Smooth muscle cell (in vitro differentiated cells): ENCODE measurements around the gene DNAJB13. TPM values are rescaled to one million over a fixed set of nuclear protein-coding genes. Genes with fewer than 3 reads are reported as not detected.
"Not testable (repeated sequence)": the region's sequence is repeated elsewhere in the genome, so short reads cannot be mapped to it uniquely, and the experiment has no call there.

Source experiments
- DNase-seq: peaks from one replicate; lab custom pipeline; 2025; ENCODE audit not compliant: unreplicated experiment; lab: John Stamatoyannopoulos, UW
- H2AFZ ChIP-seq: fragments of 200-600 bp; sonication (generic); 2 replicates; pipeline ENCODE4 v1.6.0; 2016; ENCODE audit warnings: antibody characterized with exemption, low read depth, mild to moderate bottlenecking
- H3F3A ChIP-seq: fragments of 200-600 bp; sonication (generic); 2 replicates; pipeline ENCODE4 v1.6.0; 2017; ENCODE audit warnings: antibody characterized with exemption, low read depth
- H3K27ac ChIP-seq: fragments of 200-600 bp; sonication (generic); 2 replicates; pipeline ENCODE4 v1.5.1; 2016; ENCODE audit warnings: low read depth, mild to moderate bottlenecking
- H3K27me3 ChIP-seq: fragments of 200-600 bp; sonication (generic); 2 replicates; pipeline ENCODE4 v1.6.1; 2016; ENCODE audit warnings: low read depth, mild to moderate bottlenecking
- H3K36me3 ChIP-seq: fragments of 200-600 bp; sonication (generic); 2 replicates; pipeline ENCODE4 v1.5.1; 2016; ENCODE audit warnings: low read depth
- H3K4me1 ChIP-seq: fragments of 200-600 bp; sonication (generic); 2 replicates; pipeline ENCODE4 v1.5.1; 2016; ENCODE audit warnings: low read depth
- H3K4me2 ChIP-seq: fragments of 200-600 bp; sonication (generic); 2 replicates; pipeline ENCODE4 v1.6.0; 2016; ENCODE audit warnings: mild to moderate bottlenecking
- H3K4me3 ChIP-seq: fragments of 200-600 bp; sonication (generic); 2 replicates; pipeline ENCODE4 v1.5.1; 2016; ENCODE audit warnings: mild to moderate bottlenecking
- H3K79me2 ChIP-seq: fragments of 200-600 bp; sonication (generic); 2 replicates; pipeline ENCODE4 v1.6.0; 2016; ENCODE audit warnings: low read depth, mild to moderate bottlenecking
- H3K9ac ChIP-seq: fragments of 200-600 bp; sonication (generic); 2 replicates; pipeline ENCODE4 v1.6.0; 2016; ENCODE audit warnings: low read depth
- H3K9me3 ChIP-seq: fragments of 200-600 bp; sonication (generic); replicated peaks from 2 replicates; pipeline ENCODE4 v1.5.1; 2016; ENCODE audit warnings: low read depth
- H4K20me1 ChIP-seq: fragments of 200-600 bp; sonication (generic); 2 replicates; pipeline ENCODE4 v1.6.0; 2016; ENCODE audit warnings: low read depth
- CTCF ChIP-seq: fragments of 200-600 bp; sonication (generic); IDR thresholded peaks from 2 replicates; pipeline ENCODE4 v1.5.1; 2017; ENCODE audit warnings: borderline replicate concordance, mild to moderate bottlenecking, antibody characterized with exemption; ENCODE audit not compliant: insufficient read depth, poor library complexity, severe bottlenecking
- WGBS: methylation state at CpG from one replicate; pipeline ENCODE4 v1.1.7; 2016; ENCODE audit warnings: low lambda C conversion rate; 5-methylcytosine and 5-hydroxymethylcytosine counted together
- polyA plus RNA-seq: library from polyadenylated mRNA; unstranded; fragments of >200 nt; fragmentation: Nextera tagmentation; extraction: Ambion mirVana; gene quantifications from 2 replicates; pipeline ENCODE4 v1.2.1, GENCODE V29; 2016
- total RNA-seq: library from RNA; depleted of rRNA; stranded (reverse); fragments of >200 nt; gene quantifications from 2 replicates; pipeline ENCODE4 v1.2.3, GENCODE V29; 2014

DNAJB13 gene
- total and polyA plus RNA-seq, 2 experiments from 2014 or later, result not detected

GRCh38 chr11:73931951-73932350 is 18.9 kb upstream of the DNAJB13 start:
- peaks cover 3% of the 10 kb centered on the region for H3K36me3 ChIP-seq
- H3F3A ChIP-seq, result no peaks in the 10 kb centered on the region
- DNase-seq, result no peak
- TF ChIP-seq CTCF, result no peak
- no peaks in the 10 kb centered on the region for H4K20me1 ChIP-seq
- no peak overlapping the region for H3K4me2 ChIP-seq
- H3K9me3 ChIP-seq, result no peaks in the 10 kb centered on the region
- H3K27ac ChIP-seq, result no peak overlapping the region
- H3K9ac ChIP-seq, result no peak overlapping the region
- no peak overlapping the region for H3K4me3 ChIP-seq
- no peaks in the 10 kb centered on the region for H3K4me1 ChIP-seq
- 97% methylated on average over 6 of the region's 6 CpGs for WGBS
- no peak overlapping the region for H2AFZ ChIP-seq
- H3K79me2 ChIP-seq, result no peaks in the 10 kb centered on the region
- H3K27me3 ChIP-seq, result no peaks in the 10 kb centered on the region

GRCh38 chr11:73932781-73933180 is 18.0 kb upstream of the DNAJB13 start:
- Histone ChIP-seq H3K9ac (no peak overlapping the region), H3K27ac (no peak overlapping the region), H3K27me3 (no peaks in the 10 kb centered on the region), H3K9me3 (no peaks in the 10 kb centered on the region), H4K20me1 (no peaks in the 10 kb centered on the region), H3K4me3 (no peak overlapping the region), H3K4me1 (no peaks in the 10 kb centered on the region), H3K79me2 (no peaks in the 10 kb centered on the region), H3F3A (no peaks in the 10 kb centered on the region), H3K4me2 (no peak overlapping the region), H3K36me3 (no peaks in the 10 kb centered on the region), H2AFZ (no peak overlapping the region)
- DNase-seq, result no peak
- WGBS, result 96% methylated on average over 7 of the region's 7 CpGs
- no peak for TF ChIP-seq CTCF

DNA sequence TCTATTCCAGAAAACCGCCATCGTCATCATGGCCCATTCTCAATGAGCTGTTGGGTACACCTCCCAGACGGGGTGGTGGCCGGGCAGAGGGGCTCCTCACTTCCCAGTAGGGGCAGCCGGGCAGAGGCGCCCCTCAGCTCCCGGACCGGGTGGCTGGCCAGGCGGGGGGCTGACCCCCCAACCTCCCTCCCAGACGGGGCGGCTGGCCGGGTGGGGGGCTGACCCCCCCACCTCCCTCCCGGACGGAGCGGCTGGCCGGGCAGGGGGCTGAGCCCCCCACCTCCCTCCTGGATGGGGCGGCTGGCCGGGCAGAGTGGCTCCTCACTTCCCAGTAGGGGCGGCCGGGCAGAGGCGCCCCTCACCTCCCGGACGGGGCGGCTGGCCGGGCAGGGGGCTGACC is 14.8 kb upstream of the DNAJB13 start:
- not testable (repeated sequence) for H3K4me2 ChIP-seq, H3K79me2 ChIP-seq, H3K36me3 ChIP-seq, H2AFZ ChIP-seq, H3K4me1 ChIP-seq, H3K4me3 ChIP-seq, H3K9ac ChIP-seq, H3F3A ChIP-seq, H4K20me1 ChIP-seq, H3K27ac ChIP-seq, H3K9me3 ChIP-seq, H3K27me3 ChIP-seq, DNase-seq
- WGBS, result 98% methylated on average over 5 of the region's 25 CpGs

- TF ChIP-seq CTCF, result no peak
- H3K4me2 ChIP-seq, result no peak overlapping the region
- H3K79me2 ChIP-seq, result no peaks in the 10 kb centered on the region
- H3K27ac ChIP-seq, result no peak overlapping the region
- H3F3A ChIP-seq, result no peaks in the 10 kb centered on the region
- no peaks in the 10 kb centered on the region for H3K9me3 ChIP-seq
- no peaks in the 10 kb centered on the region for H3K27me3 ChIP-seq
- WGBS, result 77% methylated on average over 4 of the region's 4 CpGs
- no peaks in the 10 kb centered on the region for H4K20me1 ChIP-seq
- H3K4me3 ChIP-seq, result no peak overlapping the region
- H3K4me1 ChIP-seq, result no peaks in the 10 kb centered on the region
- H3K36me3 ChIP-seq, result no peaks in the 10 kb centered on the region
- H3K9ac ChIP-seq, result no peak overlapping the region
- no peak for DNase-seq
- no peak overlapping the region for H2AFZ ChIP-seq
These were observed 11.7 kb upstream of the DNAJB13 start for GRCh38 chr11:73939096-73939495.
